Spleen (tissue), 11 donors: Measurements from ENCODE around the gene ALK. TPM values are rescaled to one million over a fixed set of nuclear protein-coding genes. Genes with fewer than 3 reads are reported as not detected.
"Not testable (repeated sequence)": the region's sequence is repeated elsewhere in the genome, so short reads cannot be mapped to it uniquely, and the experiment has no call there.

Source experiments
- DNase-seq: peaks from one replicate; pipeline ENCODE4 v3.0.0-alpha.2; 2020
- H3K27ac ChIP-seq, 8 donors: fragments of 200-600 bp; sonication (generic) in 7 of 8; 1 replicate in 4 of 8; 2 replicates in 4 of 8; pipeline versions ENCODE4 v1.5.0 to v1.8.0; 2016 to 2021; ENCODE audit warnings: inconsistent platforms in 4 of 8, mild to moderate bottlenecking in 4 of 8, moderate library complexity in 1 of 8
- H3K27me3 ChIP-seq, 7 donors: fragments of 200-600 bp; sonication (generic) in 6 of 7; replicated peaks in 1 of 7; 1 replicate in 4 of 7; 2 replicates in 3 of 7; pipeline versions ENCODE4 v1.5.0 to v1.8.0; 2016 to 2021; ENCODE audit warnings: inconsistent platforms in 3 of 7, mild to moderate bottlenecking in 1 of 7
- H3K36me3 ChIP-seq, 6 donors: fragments of 200-600 bp; sonication (generic) in 5 of 6; 1 replicate in 4 of 6; 2 replicates in 2 of 6; pipeline versions ENCODE4 v1.5.0 to v1.8.0; 2016 to 2021; ENCODE audit warnings: inconsistent platforms in 2 of 6
- H3K4me1 ChIP-seq, 6 donors: fragments of 200-600 bp; sonication (generic) in 5 of 6; 1 replicate in 3 of 6; 2 replicates in 3 of 6; pipeline versions ENCODE4 v1.5.0 to v1.8.0; 2016 to 2021; ENCODE audit warnings: inconsistent platforms in 3 of 6
- H3K4me3 ChIP-seq, 8 donors: fragments of 200-600 bp; sonication (generic) in 7 of 8; 1 replicate in 4 of 8; 2 replicates in 4 of 8; pipeline versions ENCODE4 v1.5.0 to v1.8.0; 2016 to 2021; ENCODE audit warnings: inconsistent platforms in 4 of 8, mild to moderate bottlenecking in 4 of 8, moderate library complexity in 2 of 8
- H3K9me3 ChIP-seq, 8 donors: fragments of 200-600 bp; sonication (generic) in 7 of 8; 1 replicate in 4 of 8; 2 replicates in 4 of 8; pipeline versions ENCODE4 v1.5.0 to v1.8.0; 2016 to 2021; ENCODE audit warnings: inconsistent platforms in 4 of 8
- CTCF ChIP-seq, 11 experiments: fragments of 200-600 bp in 7 of 11; fragments of 450-650 bp in 4 of 11; sonication (generic) in 4 of 11; IDR thresholded peaks in 8 of 11; conservative IDR thresholded peaks in 3 of 11; 1 replicate in 7 of 11; 2 replicates in 4 of 11; pipeline versions ENCODE4 v1.4.0 to v1.8.0; 2016 to 2021; ENCODE audit warnings: antibody characterized with exemption in 11 of 11, inconsistent platforms in 4 of 11, mild to moderate bottlenecking in 1 of 11
- POLR2A ChIP-seq, 3 donors: fragments of 450-650 bp; IDR thresholded peaks; one replicate each; pipeline ENCODE4 v1.5.1; 2017; ENCODE audit warnings: antibody characterized with exemption in 3 of 3, mild to moderate bottlenecking in 1 of 3
- POLR2AphosphoS5 ChIP-seq, 3 donors: sonication (generic); formaldehyde crosslinking; IDR thresholded peaks; one replicate each; pipeline ENCODE4 v1.5.1; 2017; ENCODE audit warnings: antibody characterized with exemption in 3 of 3
- WGBS, 5 donors: extraction: QIAGEN DNeasy Blood & Tissue Kit in 3 of 5; methylation state at CpG; one replicate each; pipeline versions ENCODE4 v1.1.5 to v1.1.7; 2013 to 2018; 5-methylcytosine and 5-hydroxymethylcytosine counted together
- intact Hi-C: fragments of 100-400 bp; cut with DNase I; formaldehyde crosslinking; loops from one replicate; pipeline ENCODE4 v1.15.0; 2023; ENCODE audit warnings: low total_unique reads
- polyA plus RNA-seq, 3 donors: library from polyadenylated mRNA; stranded (reverse); fragments of 200-250 nt; gene quantifications; one replicate each; pipeline ENCODE4 v1.2.1, GENCODE V29; 2013
- total RNA-seq, 7 donors: library from RNA; depleted of rRNA in 3 of 7; stranded (reverse); fragments of >200 nt in 3 of 7; fragmentation: NEBNext Ultra II Directional in 4 of 7; extraction: Animal tissue kit (Norgen Biotek cat#: 25700) in 4 of 7; gene quantifications; one replicate each; pipeline versions ENCODE4 v1.1.0 to v1.2.1, GENCODE V29; 2016 to 2021
- donor health status: healthy with polysubstance abuse.
- donor health status: DM: no; HTN: no; CAD: no; lungs with moderate emphysema.
- donor health status: DM: no; HTN: no; CAD: no.
- donor health status: Bipolar disorder and iron deficiency.
- donor health status: healthy.
- donor health status: DM: no; HTN: no; CAD: no.
- donor health status: DM: yes; HTN: yes; CAD: no.

ALK gene
- total and polyA plus RNA-seq, 10 donors: 0.03 to 0.28 (median 0.06) TPM; not detected in 7

- WGBS, 5 donors: 80 to 96% (median 93%) methylated on average over 1 of the region's 1 CpG
- Histone ChIP-seq H3K27ac (no peak overlapping the region), H3K36me3 (no peaks in the 10 kb centered on the region), H3K27me3 (peaks cover 0 to 10% (median 0%) of the 10 kb centered on the region in 7 donors), H3K4me1 (no peaks in the 10 kb centered on the region), H3K9me3 (peaks cover 2 to 31% (median 21%) of the 10 kb centered on the region in 8 donors), H3K4me3 (no peak overlapping the region)
- no peak for DNase-seq
- no peak for TF ChIP-seq CTCF (IDR thresholded peaks at IDR 0.05 in 8 of 11, conservative IDR thresholded peaks at IDR 0.05 in 3 of 11)
- no peak for TF ChIP-seq POLR2A (IDR thresholded peaks at IDR 0.05)
- TF ChIP-seq POLR2AphosphoS5 (IDR thresholded peaks at IDR 0.05): no peak
- intact Hi-C loops: loop anchor here (10.0 kb wide), 1 partner anchor 1009 kb away; no protein-coding TSS in a partner anchor
Observed at GRCh38 chr2:29834036-29834540, 87.3 kb downstream of the ALK start.

GRCh38 chr2:29831560-29831959 lies 89.8 kb downstream of the ALK start:
- Histone ChIP-seq H3K27me3 (peaks cover 0 to 10% (median 0%) of the 10 kb centered on the region in 7 donors), H3K9me3 (peaks cover 0 to 12% (median 4%) of the 10 kb centered on the region in 8 donors), H3K36me3 (no peaks in the 10 kb centered on the region), H3K4me3 (no peak overlapping the region), H3K4me1 (no peaks in the 10 kb centered on the region), H3K27ac (no peak overlapping the region)
- WGBS, 5 donors: 84 to 87% (median 85%) methylated on average over 2 of the region's 2 CpGs
- TF ChIP-seq CTCF (IDR thresholded peaks at IDR 0.05 in 8 of 11, conservative IDR thresholded peaks at IDR 0.05 in 3 of 11) (no peak), POLR2A (IDR thresholded peaks at IDR 0.05) (no peak), POLR2AphosphoS5 (IDR thresholded peaks at IDR 0.05) (no peak)
- no peak for DNase-seq
- intact Hi-C loops: loop anchor here (10.0 kb wide), 1 partner anchor 1007 kb away; no protein-coding TSS in a partner anchor

- H3K4me3 ChIP-seq: no peak overlapping the region
- peaks cover 0 to 5% (median 0%) of the 10 kb centered on the region in 8 donors for H3K9me3 ChIP-seq
- no peak for DNase-seq
- TF ChIP-seq POLR2A (IDR thresholded peaks at IDR 0.05): no peak
- TF ChIP-seq POLR2AphosphoS5 (IDR thresholded peaks at IDR 0.05): no peak
- no peak for TF ChIP-seq CTCF (IDR thresholded peaks at IDR 0.05 in 8 of 11, conservative IDR thresholded peaks at IDR 0.05 in 3 of 11)
- no peaks in the 10 kb centered on the region for H3K36me3 ChIP-seq
- peaks cover 0 to 10% (median 0%) of the 10 kb centered on the region in 7 donors for H3K27me3 ChIP-seq
- 85 to 92% (median 88%) methylated on average over 2 of the region's 2 CpGs for WGBS, 5 donors
- intact Hi-C loops: loop anchor here (10.0 kb wide), 1 partner anchor 1005 kb away; no protein-coding TSS in a partner anchor
- no peaks in the 10 kb centered on the region for H3K4me1 ChIP-seq
- no peak overlapping the region for H3K27ac ChIP-seq
Observed at GRCh38 chr2:29829841-29830240, 91.5 kb downstream of the ALK start.

- H3K36me3 ChIP-seq, H3K9me3 ChIP-seq, DNase-seq, H3K4me3 ChIP-seq, intact Hi-C loops, H3K27me3 ChIP-seq, H3K4me1 ChIP-seq, H3K27ac ChIP-seq: not testable (repeated sequence)
- WGBS, 5 donors: 63 to 81% (median 73%) methylated on average over 1 of the region's 1 CpG
Observed at GRCh38 chr2:29824145-29824544, 97.2 kb downstream of the ALK start.
